DOHH2 (cell line): ENCODE results near the gene FOXP2.

Source experiments
- EZH2phosphoT487 ChIP-seq: fragments of 200-600 bp; sonication (generic); IDR thresholded peaks from 2 replicates; pipeline ENCODE4 v1.6.1; 2017; ENCODE audit warnings: borderline replicate concordance, mild to moderate bottlenecking, antibody characterized with exemption, low read length, moderate library complexity, mixed read lengths
- TF ChIP-seq, protein P1 (sequence below): fragments of 200-600 bp; sonication (generic); IDR thresholded peaks from one replicate; pipeline ENCODE4 v1.5.1; 2014; ENCODE audit warnings: antibody characterized with exemption, mild to moderate bottlenecking, low read depth, low read length; ENCODE audit not compliant: poor library complexity, severe bottlenecking

DNA sequence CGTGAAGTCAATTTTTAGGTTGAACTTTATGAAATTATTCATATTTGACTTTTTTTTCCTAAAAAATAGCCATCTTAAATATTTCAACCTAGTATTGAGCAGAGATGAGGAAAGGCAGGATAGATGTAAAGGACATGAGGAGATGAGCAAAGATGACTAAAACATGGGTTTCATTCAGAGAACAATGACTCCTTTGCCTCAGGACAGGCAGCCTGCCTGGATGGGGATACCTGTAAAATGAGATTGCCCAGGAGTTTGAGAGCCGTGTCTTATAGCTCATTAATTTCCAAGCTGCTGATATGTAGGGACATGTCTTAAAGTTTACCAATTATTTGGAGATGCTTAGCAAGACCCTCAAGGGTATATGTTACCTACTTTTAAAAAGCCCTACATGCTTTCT lies 263.5 kb downstream of the FOXP2 start:
- TF ChIP-seq, protein P1, sequence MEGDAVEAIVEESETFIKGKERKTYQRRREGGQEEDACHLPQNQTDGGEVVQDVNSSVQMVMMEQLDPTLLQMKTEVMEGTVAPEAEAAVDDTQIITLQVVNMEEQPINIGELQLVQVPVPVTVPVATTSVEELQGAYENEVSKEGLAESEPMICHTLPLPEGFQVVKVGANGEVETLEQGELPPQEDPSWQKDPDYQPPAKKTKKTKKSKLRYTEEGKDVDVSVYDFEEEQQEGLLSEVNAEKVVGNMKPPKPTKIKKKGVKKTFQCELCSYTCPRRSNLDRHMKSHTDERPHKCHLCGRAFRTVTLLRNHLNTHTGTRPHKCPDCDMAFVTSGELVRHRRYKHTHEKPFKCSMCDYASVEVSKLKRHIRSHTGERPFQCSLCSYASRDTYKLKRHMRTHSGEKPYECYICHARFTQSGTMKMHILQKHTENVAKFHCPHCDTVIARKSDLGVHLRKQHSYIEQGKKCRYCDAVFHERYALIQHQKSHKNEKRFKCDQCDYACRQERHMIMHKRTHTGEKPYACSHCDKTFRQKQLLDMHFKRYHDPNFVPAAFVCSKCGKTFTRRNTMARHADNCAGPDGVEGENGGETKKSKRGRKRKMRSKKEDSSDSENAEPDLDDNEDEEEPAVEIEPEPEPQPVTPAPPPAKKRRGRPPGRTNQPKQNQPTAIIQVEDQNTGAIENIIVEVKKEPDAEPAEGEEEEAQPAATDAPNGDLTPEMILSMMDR = no peak
- no peak for TF ChIP-seq EZH2phosphoT487
